Right ventricle myocardium inferior (tissue), 1 donor: Measurements from ENCODE around the gene RASL11B. TPM values are rescaled to one million over a fixed set of nuclear protein-coding genes. Genes with fewer than 3 reads are reported as not detected.

ENCODE experiments used
- ATAC-seq: fragments of 200-7000 bp; cut with Tn5 transposase; one replicate; pipeline ENCODE4 v1.9.1; 2020; ENCODE audit warnings: mild to moderate bottlenecking, moderate library complexity
- DNase-seq: peaks from one replicate; pipeline ENCODE4 v3.0.0; 2021; ENCODE audit errors: missing footprints
- intact Hi-C: fragments of 100-400 bp; cut with DNase I; formaldehyde crosslinking; loops from one replicate; pipeline ENCODE4 v1.11.0; 2022
- total RNA-seq: library from RNA; stranded (reverse); fragmentation: NEBNext Ultra II Directional; extraction: Animal tissue kit (Norgen Biotek cat#: 25700); gene quantifications from one replicate; pipeline ENCODE4 v1.2.1, GENCODE V29; 2021
- donor health status: DM: no; HTN: yes; CAD: no; lungs with severe emphysema.

RASL11B gene
- total RNA-seq, 1 donor from 2014 or later, result 3.7 TPM

GRCh38 chr4:52840531-52841370 is 21.4 kb upstream of the RASL11B start:
- intact Hi-C loops, result no loop called here
- DNase-seq, result no peak
- ATAC-seq, result no peak

DNA sequence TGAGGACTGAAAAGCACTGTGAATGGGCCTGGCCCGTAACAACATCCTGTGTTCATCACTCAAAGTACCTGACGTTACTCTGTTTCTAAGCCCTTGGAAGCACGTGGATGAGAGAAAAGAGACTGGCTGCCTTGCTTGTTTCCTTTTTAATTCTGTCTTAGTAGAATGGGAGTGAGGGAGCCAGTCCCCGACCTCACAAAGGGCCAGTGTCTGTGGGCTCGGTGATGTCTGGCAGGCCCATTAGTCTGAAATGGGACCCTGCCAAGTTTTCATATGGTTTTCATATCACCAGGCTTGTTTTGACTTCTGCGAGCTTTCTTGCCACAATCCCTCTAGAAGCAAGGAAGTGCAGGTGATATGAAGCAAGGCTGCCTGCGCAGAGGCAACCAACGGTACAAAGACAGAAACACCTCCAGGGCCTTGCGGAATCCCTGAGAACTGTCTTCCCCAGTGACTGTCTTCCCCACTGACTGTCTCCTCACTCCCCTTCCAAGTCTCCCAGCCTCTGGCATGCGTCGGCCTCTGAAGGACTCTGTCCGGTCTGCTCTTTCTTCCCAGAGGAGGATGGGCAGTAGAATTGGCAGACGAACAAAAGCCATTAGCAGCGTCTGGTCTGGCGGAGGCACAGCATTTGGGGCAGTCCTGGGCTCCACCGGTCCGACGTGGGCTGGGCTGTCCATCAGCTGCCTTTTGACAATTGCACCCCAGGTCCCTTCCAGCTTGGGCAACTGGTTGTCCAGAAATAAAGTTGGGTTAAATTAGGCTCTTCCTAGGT is 20.2 kb upstream of the RASL11B start:
- peak; percentile 49 for ATAC-seq
- intact Hi-C loops, result no loop called here
- no peak for DNase-seq

GRCh38 chr4:52842792-52843191 is 19.3 kb upstream of the RASL11B start:
- intact Hi-C loops, result no loop called here
- no peak for ATAC-seq

DNA sequence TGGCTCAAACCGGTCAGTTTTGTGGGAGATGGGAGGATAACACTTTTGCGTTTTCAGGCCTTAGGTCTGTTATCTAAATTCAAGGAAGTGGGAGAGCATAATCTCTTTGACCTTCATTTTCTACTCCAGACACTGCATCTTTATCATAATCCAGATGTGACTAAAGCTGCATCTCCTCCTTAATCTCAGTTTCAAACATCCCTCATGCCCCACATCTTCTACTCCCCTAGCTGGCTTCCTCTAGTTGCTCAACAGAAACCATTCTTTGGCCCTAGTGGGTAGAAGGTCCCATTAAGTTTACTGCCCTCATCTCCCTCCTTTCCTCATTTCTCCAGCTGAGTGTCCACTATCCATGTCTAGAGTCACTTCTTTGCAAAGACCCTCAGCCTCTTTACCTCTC is 18.8 kb upstream of the RASL11B start:
- DNase-seq, result no peak
- intact Hi-C loops, result no loop called here
- ATAC-seq, result no peak

More at GRCh38 chr4:52842792-52843191, 19.3 kb upstream of the RASL11B start:
- no peak for DNase-seq

DNA sequence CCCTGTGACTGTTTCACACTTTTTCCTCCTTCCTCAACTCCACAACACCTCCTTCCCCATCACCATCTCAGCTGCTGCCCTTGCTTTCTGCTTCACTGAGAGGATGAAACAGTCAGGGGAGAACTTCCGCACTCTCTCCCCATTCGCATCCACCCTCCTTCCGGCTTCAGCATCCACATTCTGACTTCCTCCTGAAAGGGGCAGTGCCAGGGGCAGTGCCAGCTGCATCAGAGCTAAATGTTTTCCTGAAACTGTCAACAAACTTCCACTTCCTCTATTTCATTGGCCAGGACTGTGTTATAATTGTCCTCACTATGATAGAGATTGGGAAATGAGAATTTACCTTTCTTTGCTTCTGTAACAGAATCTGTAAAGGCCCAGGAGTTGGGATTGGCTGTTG is 18.2 kb upstream of the RASL11B start:
- peak; percentile 19 for ATAC-seq
- peak; percentile 74 for DNase-seq
- intact Hi-C loops, result no loop called here

DNA sequence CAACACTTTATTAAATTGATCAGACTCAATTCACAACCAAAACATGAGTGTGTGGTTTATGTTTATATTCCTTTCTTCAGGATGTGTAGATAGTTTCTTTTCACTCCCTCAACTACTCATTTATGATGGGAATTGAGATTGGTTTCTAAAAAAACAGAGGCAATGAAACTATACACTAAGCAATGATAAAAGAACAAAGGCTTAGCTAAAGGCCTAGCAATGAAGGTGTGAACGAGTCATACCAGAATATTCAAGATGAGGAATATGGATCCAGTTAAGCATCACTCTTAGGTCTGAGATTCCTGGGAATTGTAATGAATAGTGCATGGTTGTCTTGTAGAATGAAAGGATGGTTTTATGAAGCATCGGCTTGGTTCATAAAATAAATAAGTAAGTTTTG is 17.5 kb upstream of the RASL11B start:
- DNase-seq (no peak), ATAC-seq (no peak)
- intact Hi-C loops, result no loop called here

- intact Hi-C loops, result no loop called here
- ATAC-seq, result peak; percentile 87
- DNase-seq, result no peak
These were observed 15.6 kb upstream of the RASL11B start for GRCh38 chr4:52846502-52846901.

- DNase-seq (no peak), ATAC-seq (no peak)
- intact Hi-C loops, result no loop called here
These were observed 13.9 kb upstream of the RASL11B start for GRCh38 chr4:52848254-52848653.

DNA sequence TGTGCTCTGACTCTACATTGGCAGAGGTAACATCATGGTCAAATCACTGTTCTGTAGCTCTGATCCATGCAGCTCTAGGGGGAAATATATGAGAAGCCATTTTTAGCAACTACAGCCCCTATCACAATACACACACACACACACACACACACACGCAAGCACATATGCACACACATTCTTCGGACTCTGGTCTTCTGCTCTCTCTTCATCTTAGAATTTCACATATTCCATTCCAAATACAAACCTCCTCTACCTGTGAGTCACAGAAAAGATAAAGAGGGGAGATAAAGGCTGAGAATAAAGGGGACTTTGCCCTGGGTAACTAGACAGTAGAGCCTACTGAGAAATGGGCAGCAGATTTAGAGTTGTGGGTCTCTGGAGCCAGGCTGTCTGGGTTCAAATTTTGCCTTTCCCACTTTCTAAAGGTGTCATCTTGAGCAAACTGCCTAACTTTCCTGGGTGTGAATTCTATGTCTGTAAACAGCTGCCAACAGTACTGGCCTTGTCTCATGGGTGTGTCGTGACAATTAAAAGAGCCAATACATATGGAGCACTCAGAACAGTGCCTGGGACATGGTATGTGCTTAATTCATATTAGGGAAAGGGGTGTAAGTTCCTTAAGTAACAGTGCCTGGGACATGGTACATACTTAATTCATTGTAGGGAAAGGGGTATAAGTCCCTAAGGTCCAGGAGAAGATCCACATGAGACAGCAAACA is 11.6 kb upstream of the RASL11B start:
- intact Hi-C loops, result no loop called here
- ATAC-seq, result no peak
- no peak for DNase-seq

DNA sequence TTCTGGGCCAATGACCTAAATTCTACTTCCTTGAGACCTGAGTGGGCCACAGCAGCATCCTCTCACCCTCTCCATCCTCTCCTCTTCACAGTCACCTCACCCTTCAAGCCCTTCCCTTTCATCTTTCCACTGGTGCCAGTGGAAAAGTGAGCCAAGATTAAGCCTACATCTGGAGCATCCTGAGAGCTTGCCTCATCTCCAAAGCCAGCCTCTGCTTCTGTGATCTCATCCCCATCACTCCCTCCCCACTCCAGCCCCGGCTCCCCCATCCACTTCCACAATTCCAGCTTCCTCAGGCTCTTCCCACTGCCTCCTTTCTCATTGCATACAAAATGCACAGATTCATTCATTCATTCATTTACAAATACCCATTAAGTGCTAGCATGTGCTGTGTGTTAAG is 10.1 kb upstream of the RASL11B start:
- no peak for ATAC-seq
- intact Hi-C loops, result no loop called here

GRCh38 chr4:52852711-52853110 is 9.4 kb upstream of the RASL11B start:
- peak; percentile 43 for ATAC-seq
- intact Hi-C loops, result no loop called here
- no peak for DNase-seq

More for the DNA sequence above, 10.1 kb upstream of the RASL11B start:
- no peak for DNase-seq

DNA sequence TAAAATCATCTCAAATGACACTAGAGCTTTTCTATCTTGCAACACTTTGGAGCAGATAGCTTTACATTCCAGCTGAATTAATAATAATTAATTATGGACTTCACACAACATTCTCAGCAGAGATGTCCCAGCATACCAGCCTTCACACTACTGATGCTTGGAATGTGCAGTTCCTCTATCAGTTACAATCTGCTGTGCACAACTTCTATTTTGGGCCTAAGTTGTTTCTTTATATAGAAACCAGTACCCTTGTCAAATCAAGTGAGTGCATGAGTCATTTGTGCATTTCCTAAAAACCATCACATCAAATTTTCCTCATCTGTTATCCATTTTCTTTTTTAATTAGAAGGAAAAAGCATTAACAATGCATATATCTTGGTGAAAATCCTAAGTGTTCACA is 8.8 kb upstream of the RASL11B start:
- intact Hi-C loops, result no loop called here
- ATAC-seq, result peak; percentile 37
- DNase-seq, result no peak

DNA sequence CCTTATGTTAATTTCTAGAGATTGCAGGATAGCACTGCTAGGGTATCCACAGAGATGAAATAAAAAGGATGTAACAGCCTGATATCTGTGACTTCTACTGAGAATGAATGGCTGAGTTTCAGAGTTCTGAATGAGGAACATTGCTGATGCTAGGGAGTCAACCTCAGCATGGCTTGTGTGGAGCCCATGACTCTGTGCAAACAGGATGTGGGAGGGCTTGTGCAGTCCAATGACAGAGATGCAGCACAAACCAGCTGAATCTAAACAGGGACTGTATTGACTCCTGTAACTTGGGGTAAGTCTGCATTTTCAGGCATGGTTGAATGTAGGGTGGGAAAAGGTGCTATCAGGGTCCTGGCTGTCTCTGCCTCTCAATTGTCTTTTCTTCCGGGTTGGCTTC is 5.3 kb upstream of the RASL11B start:
- no peak for DNase-seq
- intact Hi-C loops, result no loop called here
- ATAC-seq, result no peak

DNA sequence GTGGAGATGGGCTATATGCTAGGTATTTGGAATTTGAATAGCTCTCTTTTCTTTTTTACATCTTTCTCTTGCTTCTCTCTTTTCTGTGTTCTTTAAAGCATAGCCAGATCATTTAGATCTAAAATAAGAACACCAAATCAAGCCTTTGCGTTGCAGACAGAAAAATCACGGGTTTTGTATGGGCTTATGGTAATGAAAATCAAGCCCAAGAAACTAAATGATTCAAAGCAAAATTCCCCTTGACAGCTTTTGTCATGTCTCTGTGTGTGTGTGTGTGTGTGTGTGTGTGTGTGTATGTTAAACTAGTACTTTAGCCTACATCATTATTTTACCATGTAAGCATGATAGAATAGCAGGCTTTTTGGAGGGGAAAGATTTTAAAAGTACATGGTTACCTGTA is 1.8 kb upstream of the RASL11B start:
- ATAC-seq (no peak), DNase-seq (no peak)
- intact Hi-C loops, result loop anchor here (5.0 to 10.0 kb wide), 4 partner anchors 38 to 313 kb away; partner anchors contain the start of gene USP46

- intact Hi-C loops, result loop anchor here (5.0 to 10.0 kb wide), 4 partner anchors 39 to 314 kb away; partner anchors contain the start of gene USP46
- ATAC-seq (no peak), DNase-seq (no peak)
These were observed 820 bp upstream of the RASL11B start for GRCh38 chr4:52861171-52861823.

DNA sequence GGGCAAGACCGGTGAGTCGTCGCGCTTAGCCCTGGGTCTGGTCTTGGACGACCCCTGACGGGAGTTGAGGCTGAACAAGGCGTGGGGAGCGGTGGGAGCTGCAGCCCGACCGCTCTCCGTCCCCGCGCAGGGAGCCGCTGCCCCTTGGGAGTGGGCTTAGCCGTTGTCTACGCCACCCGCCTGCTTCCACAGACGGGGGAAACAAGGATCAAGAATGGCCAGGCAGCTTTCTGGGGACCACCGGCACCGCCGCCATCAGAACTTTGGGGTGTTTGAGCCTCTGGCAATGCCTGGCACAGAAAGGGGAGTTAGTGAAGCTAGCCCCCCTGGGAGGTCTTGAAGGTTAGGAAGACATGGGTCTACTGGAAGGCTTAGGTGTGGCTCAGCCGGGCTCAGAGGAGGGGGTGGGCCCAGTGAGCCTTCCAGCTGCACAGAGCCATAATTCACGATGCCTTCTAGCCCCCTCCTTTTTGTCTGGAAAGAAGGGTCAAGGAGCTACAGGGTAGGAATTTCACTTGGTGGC is 583 bp downstream of the RASL11B start:
- intact Hi-C loops, result loop anchor here (2.0 to 10.0 kb wide), 5 partner anchors 40 to 315 kb away; partner anchors contain the start of gene USP46
- no peak for DNase-seq
- ATAC-seq, result no peak

DNA sequence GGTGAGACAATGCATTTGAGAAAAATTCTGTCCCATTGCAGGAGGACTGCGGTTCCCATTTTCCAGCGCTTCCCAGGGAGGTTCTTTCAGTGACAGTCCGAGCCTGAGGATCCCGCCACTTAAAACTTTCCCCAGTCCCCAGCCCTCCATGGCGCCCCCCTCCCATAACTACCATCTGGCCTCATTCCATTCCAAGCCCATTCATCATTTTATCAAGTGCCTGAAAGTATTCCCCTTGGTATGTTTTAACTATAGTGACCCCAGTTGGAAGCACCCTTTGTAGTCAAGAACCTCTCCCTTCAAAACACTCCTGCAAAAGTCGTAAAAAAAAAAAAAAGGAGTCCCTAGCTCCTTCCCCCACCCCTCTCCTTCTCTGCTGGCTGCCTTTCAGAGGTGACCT is 1.2 kb downstream of the RASL11B start:
- ATAC-seq, result no peak
- DNase-seq, result no peak
- intact Hi-C loops, result loop anchor here (2.0 to 10.0 kb wide), 5 partner anchors 41 to 316 kb away; partner anchors contain the start of gene USP46

DNA sequence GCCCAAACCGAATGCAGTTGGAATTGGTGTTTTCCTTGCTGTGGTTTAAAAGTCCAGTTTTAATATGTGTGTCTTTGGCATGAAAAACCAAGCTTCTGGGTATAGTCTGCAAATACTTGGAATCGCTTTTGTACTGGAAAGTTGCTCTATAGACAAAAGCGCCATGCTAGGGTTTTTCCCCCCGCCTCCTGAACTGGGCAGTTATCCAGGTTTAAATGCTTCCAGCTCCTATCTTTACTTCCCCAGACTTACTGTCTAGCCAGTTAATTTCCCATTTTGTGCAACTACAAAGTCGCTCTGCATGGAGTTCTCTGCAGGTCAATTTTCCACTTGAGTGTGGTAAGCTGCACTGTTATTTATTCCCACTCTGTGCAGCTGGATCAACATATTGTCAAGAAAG is 2.7 kb downstream of the RASL11B start:
- DNase-seq, result no peak
- intact Hi-C loops, result loop anchor here (5.0 to 10.0 kb wide), 6 partner anchors 42 to 317 kb away; partner anchors contain the start of gene USP46
- no peak for ATAC-seq
